ENCODE results near the gene GALK2.

GALK2 gene

GRCh38 chr15:49314716-49315115 is 144.7 kb downstream of the GALK2 start:
- Histone ChIP-seq H3K4me3 (ENCODE audit: low read length in 2 of 2) (no peak overlapping the region), H2BK120ac (ENCODE audit: low read depth, low read length) (no peak overlapping the region), H4K91ac (ENCODE audit: low read depth, low read length, poor library complexity) (no peak overlapping the region), H2BK5ac (ENCODE audit: low read length) (no peak overlapping the region), H4K8ac (ENCODE audit: low read depth, low read length) (no peak overlapping the region), H3K4me1 (ENCODE audit: control insufficient read depth in 2 of 2, insufficient read depth in 1 of 2, low read depth in 1 of 2, low read length in 2 of 2) (peaks cover 0 to 5% of the 10 kb centered on the region in 2 donors), H2BK15ac (ENCODE audit: low read length) (no peak overlapping the region), H2BK12ac (ENCODE audit: low read length) (no peak overlapping the region), H3K27ac (replicated peaks; ENCODE audit: low read length) (no peak overlapping the region), H3K79me1 (ENCODE audit: low read depth, low read length) (no peaks in the 10 kb centered on the region), H3K14ac (ENCODE audit: low read length) (no peak overlapping the region), H3K18ac (ENCODE audit: low read length) (no peak overlapping the region), H3K9me3 (replicated peaks in 1 of 2; ENCODE audit: control insufficient read depth in 2 of 2, insufficient read depth in 1 of 2, low read depth in 1 of 2, low read length in 2 of 2) (peaks cover 0 to 2% of the 10 kb centered on the region in 2 donors), H3K9ac (ENCODE audit: low read depth, low read length, poor library complexity) (no peak overlapping the region), H3K4me2 (ENCODE audit: insufficient read depth, low read length, poor library complexity, severe bottlenecking) (no peak overlapping the region), H2AFZ (ENCODE audit: low read length) (no peak overlapping the region), H3K36me3 (replicated peaks in 1 of 2; ENCODE audit: control insufficient read depth in 2 of 2, insufficient read depth in 2 of 2, low read length in 2 of 2) (peaks cover 0 to 3% of the 10 kb centered on the region in 2 donors), H3K4ac (ENCODE audit: low read length) (no peak overlapping the region), H3K27me3 (ENCODE audit: control insufficient read depth in 3 of 3, insufficient read depth in 3 of 3, low read depth in 1 of 3, low read length in 3 of 3) (no peaks in the 10 kb centered on the region), H3K23ac (ENCODE audit: low read depth, low read length, poor library complexity) (no peak overlapping the region), H2AK5ac (ENCODE audit: low read depth, low read length) (no peak overlapping the region)
- no CpG with 5 or more reads among the region's 1 CpG for WGBS, 2 donors (ENCODE audit: extremely low coverage in 2 of 2, insufficient read length in 2 of 2, insufficient replicate concordance in 1 of 2)
- DNase-seq (ENCODE audit: low spot score): no peak

GRCh38 chr15:49315391-49315823 is 145.4 kb downstream of the GALK2 start:
- Histone ChIP-seq H3K4me2 (ENCODE audit: insufficient read depth, low read length, poor library complexity, severe bottlenecking) (no peak overlapping the region), H2BK15ac (ENCODE audit: low read length) (no peak overlapping the region), H2BK12ac (ENCODE audit: low read length) (no peak overlapping the region), H3K27me3 (ENCODE audit: control insufficient read depth in 3 of 3, insufficient read depth in 3 of 3, low read depth in 1 of 3, low read length in 3 of 3) (no peaks in the 10 kb centered on the region), H3K27ac (replicated peaks; ENCODE audit: low read length) (no peak overlapping the region), H3K23ac (ENCODE audit: low read depth, low read length, poor library complexity) (no peak overlapping the region), H2BK120ac (ENCODE audit: low read depth, low read length) (no peak overlapping the region), H4K8ac (ENCODE audit: low read depth, low read length) (no peak overlapping the region), H2AFZ (ENCODE audit: low read length) (no peak overlapping the region), H2BK5ac (ENCODE audit: low read length) (no peak overlapping the region), H3K9me3 (replicated peaks in 1 of 2; ENCODE audit: control insufficient read depth in 2 of 2, insufficient read depth in 1 of 2, low read depth in 1 of 2, low read length in 2 of 2) (peaks cover 0 to 2% of the 10 kb centered on the region in 2 donors), H3K4me3 (ENCODE audit: low read length in 2 of 2) (no peak overlapping the region), H3K14ac (ENCODE audit: low read length) (no peak overlapping the region), H2AK5ac (ENCODE audit: low read depth, low read length) (no peak overlapping the region), H4K91ac (ENCODE audit: low read depth, low read length, poor library complexity) (no peak overlapping the region), H3K9ac (ENCODE audit: low read depth, low read length, poor library complexity) (no peak overlapping the region), H3K4me1 (ENCODE audit: control insufficient read depth in 2 of 2, insufficient read depth in 1 of 2, low read depth in 1 of 2, low read length in 2 of 2) (peaks cover 0 to 5% of the 10 kb centered on the region in 2 donors), H3K79me1 (ENCODE audit: low read depth, low read length) (no peaks in the 10 kb centered on the region), H3K18ac (ENCODE audit: low read length) (no peak overlapping the region), H3K4ac (ENCODE audit: low read length) (no peak overlapping the region), H3K36me3 (replicated peaks in 1 of 2; ENCODE audit: control insufficient read depth in 2 of 2, insufficient read depth in 2 of 2, low read length in 2 of 2) (peaks cover 0 to 9% of the 10 kb centered on the region in 2 donors)
- no CpG with 5 or more reads among the region's 2 CpGs for WGBS, 2 donors (ENCODE audit: extremely low coverage in 2 of 2, insufficient read length in 2 of 2, insufficient replicate concordance in 1 of 2)
- no peak for DNase-seq (ENCODE audit: low spot score)

GRCh38 chr15:49320351-49320750 is 150.3 kb downstream of the GALK2 start:
- no peak overlapping the region for H2BK12ac ChIP-seq (ENCODE audit: low read length)
- H3K9ac ChIP-seq (ENCODE audit: low read depth, low read length, poor library complexity): no peak overlapping the region

GRCh38 chr15:49323207-49323606 is 153.2 kb downstream of the GALK2 start:
- no peak overlapping the region for H3K18ac ChIP-seq (ENCODE audit: low read length)
- no CpG with 5 or more reads among the region's 1 CpG for WGBS, 2 donors (ENCODE audit: extremely low coverage in 2 of 2, insufficient read length in 2 of 2, insufficient replicate concordance in 1 of 2)

More at GRCh38 chr15:49320351-49320750, 150.3 kb downstream of the GALK2 start:
- Histone ChIP-seq H2BK5ac (ENCODE audit: low read length) (no peak overlapping the region), H4K8ac (ENCODE audit: low read depth, low read length) (no peak overlapping the region), H3K36me3 (replicated peaks in 1 of 2; ENCODE audit: control insufficient read depth in 2 of 2, insufficient read depth in 2 of 2, low read length in 2 of 2) (peaks cover 0 to 11% of the 10 kb centered on the region in 2 donors), H3K9me3 (replicated peaks in 1 of 2; ENCODE audit: control insufficient read depth in 2 of 2, insufficient read depth in 1 of 2, low read depth in 1 of 2, low read length in 2 of 2) (no peaks in the 10 kb centered on the region), H3K4ac (ENCODE audit: low read length) (no peak overlapping the region), H2BK15ac (ENCODE audit: low read length) (no peak overlapping the region), H3K79me1 (ENCODE audit: low read depth, low read length) (no peaks in the 10 kb centered on the region), H2AK5ac (ENCODE audit: low read depth, low read length) (no peak overlapping the region), H3K4me2 (ENCODE audit: insufficient read depth, low read length, poor library complexity, severe bottlenecking) (no peak overlapping the region), H2BK120ac (ENCODE audit: low read depth, low read length) (no peak overlapping the region), H2AFZ (ENCODE audit: low read length) (no peak overlapping the region), H3K27me3 (ENCODE audit: control insufficient read depth in 3 of 3, insufficient read depth in 3 of 3, low read depth in 1 of 3, low read length in 3 of 3) (no peaks in the 10 kb centered on the region), H3K4me3 (ENCODE audit: low read length in 2 of 2) (no peak overlapping the region), H3K27ac (replicated peaks; ENCODE audit: low read length) (no peak overlapping the region), H3K18ac (ENCODE audit: low read length) (no peak overlapping the region), H3K23ac (ENCODE audit: low read depth, low read length, poor library complexity) (no peak overlapping the region), H4K91ac (ENCODE audit: low read depth, low read length, poor library complexity) (no peak overlapping the region), H3K14ac (ENCODE audit: low read length) (no peak overlapping the region), H3K4me1 (ENCODE audit: control insufficient read depth in 2 of 2, insufficient read depth in 1 of 2, low read depth in 1 of 2, low read length in 2 of 2) (peaks cover 1 to 16% of the 10 kb centered on the region in 2 donors)
- WGBS, 2 donors (ENCODE audit: extremely low coverage in 2 of 2, insufficient read length in 2 of 2, insufficient replicate concordance in 1 of 2): no CpG with 5 or more reads among the region's 1 CpG
- DNase-seq (ENCODE audit: low spot score): no peak

More at GRCh38 chr15:49323207-49323606, 153.2 kb downstream of the GALK2 start:
- H2AK5ac ChIP-seq (ENCODE audit: low read depth, low read length): no peak overlapping the region
- no peak overlapping the region for H3K4ac ChIP-seq (ENCODE audit: low read length)
- H3K4me2 ChIP-seq (ENCODE audit: insufficient read depth, low read length, poor library complexity, severe bottlenecking): no peak overlapping the region
- no peak overlapping the region for H2BK5ac ChIP-seq (ENCODE audit: low read length)
- no peak overlapping the region for H4K8ac ChIP-seq (ENCODE audit: low read depth, low read length)
- H3K9ac ChIP-seq (ENCODE audit: low read depth, low read length, poor library complexity): no peak overlapping the region
- DNase-seq (ENCODE audit: low spot score): no peak
- H3K23ac ChIP-seq (ENCODE audit: low read depth, low read length, poor library complexity): no peak overlapping the region
- H3K27ac ChIP-seq (replicated peaks; ENCODE audit: low read length): no peak overlapping the region
- H2AFZ ChIP-seq (ENCODE audit: low read length): no peak overlapping the region
- no peaks in the 10 kb centered on the region for H3K9me3 ChIP-seq (replicated peaks in 1 of 2; ENCODE audit: control insufficient read depth in 2 of 2, insufficient read depth in 1 of 2, low read depth in 1 of 2, low read length in 2 of 2)
- no peak overlapping the region for H3K4me3 ChIP-seq (ENCODE audit: low read length in 2 of 2)
- H3K4me1 ChIP-seq (ENCODE audit: control insufficient read depth in 2 of 2, insufficient read depth in 1 of 2, low read depth in 1 of 2, low read length in 2 of 2): peaks cover 1 to 13% of the 10 kb centered on the region in 2 donors
- no peak overlapping the region for H2BK15ac ChIP-seq (ENCODE audit: low read length)
- no peak overlapping the region for H2BK12ac ChIP-seq (ENCODE audit: low read length)
- H3K79me1 ChIP-seq (ENCODE audit: low read depth, low read length): no peaks in the 10 kb centered on the region
- H4K91ac ChIP-seq (ENCODE audit: low read depth, low read length, poor library complexity): no peak overlapping the region
- H3K27me3 ChIP-seq (ENCODE audit: control insufficient read depth in 3 of 3, insufficient read depth in 3 of 3, low read depth in 1 of 3, low read length in 3 of 3): no peaks in the 10 kb centered on the region
- H2BK120ac ChIP-seq (ENCODE audit: low read depth, low read length): no peak overlapping the region
- peaks cover 0 to 11% of the 10 kb centered on the region in 2 donors for H3K36me3 ChIP-seq (replicated peaks in 1 of 2; ENCODE audit: control insufficient read depth in 2 of 2, insufficient read depth in 2 of 2, low read length in 2 of 2)
- no peak overlapping the region for H3K14ac ChIP-seq (ENCODE audit: low read length)
